HepG2 (cell line): ENCODE data around the gene WWC2. TPM values are rescaled to one million over a fixed set of nuclear protein-coding genes. Genes with fewer than 3 reads are reported as not detected.

ENCODE experiments used
- ATAC-seq: fragments of 200-7000 bp; cut with Tn5 transposase; 3 replicates; pipeline ENCODE4 v1.9.1; 2020; ENCODE audit warnings: mild to moderate bottlenecking, moderate library complexity
- BruUV-seq: library from RNA; stranded (reverse); fragments of 400-500 nt; replicated peaks from 2 replicates; lab custom pipeline; 2021; lab: Mats Ljungman, UMichigan
- CTCF ChIA-PET: fragments of 300-600 bp; formaldehyde crosslinking; extraction: SDS; loops from one replicate; lab custom pipeline; 2021; ENCODE audit warnings: low total read pairs, inconsistent platforms, low intra/inter-chr PET ratio; lab: Yijun Ruan, JAX
- POLR2A ChIA-PET: fragments of 350-600 bp; sonication (Branson Sonifier 250); formaldehyde crosslinking; loops from one replicate; lab custom pipeline; 2020; ENCODE audit warnings: antibody characterized with exemption, inconsistent platforms; lab: Yijun Ruan, JAX
- DNase-seq: peaks from one replicate; pipeline ENCODE4 v3.0.0-alpha.2; 2015; ENCODE audit warnings: low spot score
- FAIRE-seq: peaks from 3 replicates; lab custom pipeline; 2011; peaks lifted over from hg19 to GRCh38; lab: Jason Lieb, UNC
- H2AFZ ChIP-seq: one replicate; pipeline ENCODE4 v1.6.1; 2011; ENCODE audit warnings: low read length, inconsistent platforms
- H3K27ac ChIP-seq: fragments of 300-600 bp; 3 replicates; pipeline ENCODE4 v1.8.0; 2011; ENCODE audit warnings: mixed run types, mild to moderate bottlenecking, mixed read lengths, low read length, inconsistent platforms; ENCODE audit not compliant: insufficient read depth; ENCODE audit errors: extremely low read length
- H3K27me3 ChIP-seq, 2 experiments: fragments of 200-600 bp in 1 of 2; 2 replicates in 1 of 2; 3 replicates in 1 of 2; pipeline versions ENCODE4 v1.6.0 to v1.8.0; 2011; ENCODE audit warnings: low read length in 2 of 2, mild to moderate bottlenecking in 2 of 2, moderate library complexity in 2 of 2, inconsistent platforms in 1 of 2; ENCODE audit not compliant: insufficient read depth in 2 of 2, control insufficient read depth in 1 of 2
- H3K36me3 ChIP-seq, 2 experiments: fragments of 200-600 bp in 1 of 2; replicated peaks in 1 of 2; 2 replicates in 1 of 2; 3 replicates in 1 of 2; pipeline versions ENCODE4 v1.5.1 to v1.8.0; 2011; ENCODE audit warnings: low read length in 2 of 2, inconsistent platforms in 1 of 2; ENCODE audit not compliant: insufficient read depth in 2 of 2, control insufficient read depth in 1 of 2
- H3K4me1 ChIP-seq: 2 replicates; pipeline ENCODE4 v1.5.1; 2012; ENCODE audit warnings: low read length, inconsistent platforms; ENCODE audit not compliant: insufficient read depth
- H3K4me2 ChIP-seq: 2 replicates; pipeline ENCODE4 v1.6.0; 2011; ENCODE audit warnings: low read depth, low read length, inconsistent platforms
- H3K4me3 ChIP-seq, 3 experiments: fragments of 200-600 bp in 1 of 3; sonication (generic), shearing (Covaris generic) in 1 of 3; replicated peaks in 1 of 3; 2 replicates each; pipeline ENCODE4 v1.5.1; 2011 to 2016; ENCODE audit warnings: low read length in 3 of 3, inconsistent platforms in 2 of 3, low read depth in 2 of 3, mild to moderate bottlenecking in 2 of 3, control low read depth in 1 of 3, mixed read lengths in 1 of 3; ENCODE audit not compliant: insufficient read depth in 1 of 3
- H3K79me2 ChIP-seq: one replicate; pipeline ENCODE4 v1.6.1; 2011; ENCODE audit warnings: low read length, inconsistent platforms; ENCODE audit not compliant: insufficient read depth
- H3K9ac ChIP-seq: 2 replicates; pipeline ENCODE4 v1.6.0; 2011; ENCODE audit warnings: mild to moderate bottlenecking, low read depth, low read length, inconsistent platforms; ENCODE audit not compliant: insufficient read depth
- H3K9me3 ChIP-seq: 2 replicates; pipeline ENCODE4 v1.5.1; 2012; ENCODE audit warnings: mild to moderate bottlenecking, low read length
- H4K20me1 ChIP-seq: 2 replicates; pipeline ENCODE4 v1.6.0; 2011; ENCODE audit warnings: inconsistent platforms, mild to moderate bottlenecking, low read length, moderate library complexity; ENCODE audit not compliant: insufficient read depth
- AKAP8 ChIP-seq: sonication (generic); formaldehyde crosslinking; IDR thresholded peaks from 2 replicates; pipeline ENCODE4 v1.5.1; 2020; ENCODE audit warnings: mild to moderate bottlenecking, missing genetic modification reagents
- CBX1 ChIP-seq: IDR thresholded peaks from one replicate; pipeline ENCODE4 v1.6.1; 2016; ENCODE audit warnings: antibody characterized with exemption, low read depth
- CENPT ChIP-seq: sonication (generic); formaldehyde crosslinking; IDR thresholded peaks from 2 replicates; pipeline ENCODE4 v1.8.0; 2022; ENCODE audit warnings: low read depth, mild to moderate bottlenecking, moderate library complexity, missing genetic modification reagents
- DNMT1 ChIP-seq: sonication (generic); formaldehyde crosslinking; IDR thresholded peaks from 2 replicates; pipeline ENCODE4 v1.5.1; 2020; ENCODE audit warnings: mild to moderate bottlenecking, missing genetic modification reagents
- EEA1 ChIP-seq: sonication (generic); formaldehyde crosslinking; IDR thresholded peaks from 2 replicates; pipeline ENCODE4 v1.5.1; 2020; ENCODE audit warnings: mild to moderate bottlenecking, missing genetic modification reagents, borderline replicate concordance
- SAP130 ChIP-seq: IDR thresholded peaks from 2 replicates; pipeline ENCODE4 v1.6.1; 2016; ENCODE audit warnings: low read depth
- STAG1 ChIP-seq: sonication (generic); formaldehyde crosslinking; IDR thresholded peaks from 2 replicates; pipeline ENCODE4 v1.4.0; 2020; ENCODE audit warnings: missing genetic modification reagents
- TRIM24 ChIP-seq: sonication (generic); formaldehyde crosslinking; IDR thresholded peaks from 2 replicates; pipeline ENCODE4 v1.8.0; 2022; ENCODE audit warnings: mild to moderate bottlenecking, missing genetic modification reagents
- UBTF ChIP-seq: sonication (generic); formaldehyde crosslinking; IDR thresholded peaks from 2 replicates; pipeline ENCODE4 v1.4.0; 2020; ENCODE audit warnings: mild to moderate bottlenecking, missing genetic modification reagents
- ZNF225 ChIP-seq: sonication (generic); formaldehyde crosslinking; IDR thresholded peaks from 2 replicates; pipeline ENCODE4 v1.4.0; 2020; ENCODE audit warnings: mild to moderate bottlenecking, missing genetic modification reagents
- ZNF354B ChIP-seq: sonication (generic); formaldehyde crosslinking; IDR thresholded peaks from 2 replicates; pipeline ENCODE4 v1.8.0; 2022; ENCODE audit warnings: mild to moderate bottlenecking, missing genetic modification reagents
- ZNF639 ChIP-seq: conservative IDR thresholded peaks from 2 replicates; pipeline ENCODE4 v1.6.1; 2018; ENCODE audit warnings: missing genetic modification reagents
- ZNF703 ChIP-seq: sonication (generic); formaldehyde crosslinking; IDR thresholded peaks from 2 replicates; pipeline ENCODE4 v1.5.1; 2020; ENCODE audit warnings: missing genetic modification reagents, mild to moderate bottlenecking, moderate library complexity, borderline replicate concordance
- ZNF749 ChIP-seq: sonication (generic); formaldehyde crosslinking; IDR thresholded peaks from 2 replicates; pipeline ENCODE4 v1.8.0; 2022; ENCODE audit warnings: mild to moderate bottlenecking, missing genetic modification reagents, moderate library complexity, borderline replicate concordance
- ZNF776 ChIP-seq: sonication (generic); formaldehyde crosslinking; IDR thresholded peaks from 2 replicates; pipeline ENCODE4 v1.4.0; 2020; ENCODE audit warnings: mild to moderate bottlenecking, missing genetic modification reagents
- ZNF792 ChIP-seq: IDR thresholded peaks from 2 replicates; pipeline ENCODE4 v1.6.1; 2016
- WGBS: methylation state at CpG from one replicate; pipeline ENCODE4 v1.1.6; 2017; ENCODE audit warnings: low lambda C conversion rate; 5-methylcytosine and 5-hydroxymethylcytosine counted together
- in situ Hi-C: cut with HindIII; loops from 2 replicates; pipeline ENCODE4 v1.10.0; 2017; ENCODE audit warnings: low pct_unique_long_range_greater_than_20kb; ENCODE audit not compliant: extremely low pct_ligation_motif_present
- intact Hi-C: fragments of 100-400 bp; cut with micrococcal nuclease; formaldehyde crosslinking; loops from one replicate; pipeline ENCODE4 v1.10.0; 2022; ENCODE audit not compliant: unreplicated experiment
- polyA plus RNA-seq, 8 experiments: library from polyadenylated mRNA; depleted of rRNA in 3 of 8; stranded (reverse) in 7 of 8; unstranded in 1 of 8; fragments of >200 nt; fragmentation: Illumina TruSeq in 4 of 8; extraction: Trizol in 4 of 8; gene quantifications; 2 replicates each; pipeline versions ENCODE4 v1.2.1 to v1.2.3, GENCODE V29; 2011 to 2016; ENCODE audit warnings: low read depth in 4 of 8, missing spikeins in 1 of 8, mixed read lengths in 1 of 8; ENCODE audit not compliant: insufficient read depth in 1 of 8
- total RNA-seq, 5 experiments: library from RNA; depleted of rRNA; stranded (reverse); fragments of >200 nt; fragmentation: Illumina TruSeq; extraction: Trizol; gene quantifications; 2 replicates each; pipeline ENCODE4 v1.2.3, GENCODE V29; 2016; ENCODE audit warnings: low read depth in 1 of 5

WWC2 gene
- total and polyA plus RNA-seq, 2 of the 13 experiments (the other 11 are each of a cell fraction or from before 2014, with no cell fraction given), result 40.0 to 50.1 TPM

- CTCF ChIA-PET, result no interaction called here
- H3K27ac ChIP-seq, result no peak overlapping the region
Observed at GRCh38 chr4:183285886-183286285, 186.8 kb downstream of the WWC2 start.

More at GRCh38 chr4:183285886-183286285, 186.8 kb downstream of the WWC2 start:
- H3K9me3 ChIP-seq, result no peaks in the 10 kb centered on the region
- H3K4me1 ChIP-seq, result no peaks in the 10 kb centered on the region
- no TSS peak for BruUV-seq
- POLR2A ChIA-PET, result no interaction called here
- H3K36me3 ChIP-seq, result peaks cover 18 to 90% of the 10 kb centered on the region in 2 experiments
- no peaks in the 10 kb centered on the region for H3K79me2 ChIP-seq
- H3K9ac ChIP-seq, result no peak overlapping the region
- no peak overlapping the region for H3K4me2 ChIP-seq
- TF ChIP-seq CENPT (CRISPR knock-in tag), result no peak
- TF ChIP-seq TRIM24, result no peak
- no peak for TF ChIP-seq STAG1 (CRISPR knock-in tag)
- TF ChIP-seq ZNF225 (CRISPR knock-in tag), result no peak
- TF ChIP-seq SAP130 (CRISPR knock-in tag), result no peak
- no peak for TF ChIP-seq CBX1
- TF ChIP-seq AKAP8 (CRISPR knock-in tag), result no peak
- TF ChIP-seq ZNF639 (CRISPR knock-in tag), result no peak
- no peak for TF ChIP-seq EEA1
- TF ChIP-seq ZNF749 (CRISPR knock-in tag), result no peak
- no peak for TF ChIP-seq DNMT1 (CRISPR knock-in tag)
- no peak for TF ChIP-seq ZNF776
- TF ChIP-seq ZNF354B, result no peak
- TF ChIP-seq ZNF792 (CRISPR knock-in tag), result no peak
- no peak for TF ChIP-seq ZNF703 (CRISPR knock-in tag)
- no peak for TF ChIP-seq UBTF
- H3K27me3 ChIP-seq, result no peaks in the 10 kb centered on the region
- no peak overlapping the region for H3K4me3 ChIP-seq
- ATAC-seq, result no peak
- no peaks in the 10 kb centered on the region for H4K20me1 ChIP-seq
- no peak for FAIRE-seq
- intact Hi-C loops, result loop anchor here (5.0 kb wide), 1 partner anchor 121 kb away; no protein-coding TSS in a partner anchor
- no peak for DNase-seq
- in situ Hi-C loops, result no loop called here
- 93% methylated on average over 7 of the region's 7 CpGs for WGBS
- H2AFZ ChIP-seq, result no peak overlapping the region
